Ishikawa (cell line): ENCODE results near the gene HRH2.

Experiments
- CEBPB ChIP-seq: IDR thresholded peaks from 2 replicates; pipeline ENCODE4 v1.6.1; 2012
- CREB1 ChIP-seq: IDR thresholded peaks from 2 replicates; pipeline ENCODE4 v1.6.1; 2012; ENCODE audit warnings: low read depth
- EGR1 ChIP-seq: IDR thresholded peaks from 2 replicates; pipeline ENCODE4 v1.6.1; 2012
- EP300 ChIP-seq: IDR thresholded peaks from 2 replicates; pipeline ENCODE4 v1.6.1; 2012; ENCODE audit warnings: borderline replicate concordance
- FOXM1 ChIP-seq: IDR thresholded peaks from 2 replicates; pipeline ENCODE4 v1.6.1; 2012; ENCODE audit warnings: low read depth, borderline replicate concordance
- NFIC ChIP-seq: IDR thresholded peaks from 2 replicates; pipeline ENCODE4 v1.6.1; 2012
- RAD21 ChIP-seq: IDR thresholded peaks from 2 replicates; pipeline ENCODE4 v1.6.1; 2012; ENCODE audit warnings: low read depth
- TAF1 ChIP-seq: IDR thresholded peaks from 2 replicates; pipeline ENCODE4 v1.6.1; 2012; ENCODE audit warnings: low read depth, mild to moderate bottlenecking
- TCF12 ChIP-seq: IDR thresholded peaks from 2 replicates; pipeline ENCODE4 v1.6.1; 2012; ENCODE audit warnings: low read depth
- TEAD4 ChIP-seq: IDR thresholded peaks from 2 replicates; pipeline ENCODE4 v1.6.1; 2012
- YY1 ChIP-seq: IDR thresholded peaks from 2 replicates; pipeline ENCODE4 v1.6.1; 2012; ENCODE audit warnings: low read depth
- ZBTB7A ChIP-seq: IDR thresholded peaks from 2 replicates; pipeline ENCODE4 v1.6.1; 2012; ENCODE audit warnings: low read depth
- TF ChIP-seq, protein P1 (sequence below): IDR thresholded peaks from 2 replicates; pipeline ENCODE4 v1.6.1; 2012; ENCODE audit warnings: low read depth, mild to moderate bottlenecking
- TF ChIP-seq, protein P2 (sequence below): IDR thresholded peaks from 2 replicates; pipeline ENCODE4 v1.6.1; 2012
- TF ChIP-seq, protein P3 (sequence below): IDR thresholded peaks from 2 replicates; pipeline ENCODE4 v1.6.1; 2012

HRH2 gene

DNA sequence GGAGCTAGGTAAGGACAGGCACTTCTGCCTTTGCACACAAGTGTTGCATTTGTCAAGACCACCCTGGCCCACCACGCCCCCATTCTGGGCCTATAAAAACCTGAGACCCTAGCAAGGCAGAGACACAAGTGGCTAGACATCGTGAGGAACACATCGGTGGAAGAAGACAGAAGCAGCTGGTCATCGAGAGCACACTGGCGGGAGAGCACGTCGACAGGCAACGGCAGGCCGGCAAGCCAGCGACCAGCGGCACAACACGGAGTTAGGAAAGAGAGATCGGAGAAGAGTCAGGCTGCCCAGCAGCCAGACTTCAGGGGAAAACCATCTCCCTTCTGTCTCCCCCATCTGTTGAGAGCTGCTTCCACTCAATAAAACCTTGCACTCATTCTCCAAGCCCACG, 76.1 kb downstream of the HRH2 start:
- TF ChIP-seq, protein P1, sequence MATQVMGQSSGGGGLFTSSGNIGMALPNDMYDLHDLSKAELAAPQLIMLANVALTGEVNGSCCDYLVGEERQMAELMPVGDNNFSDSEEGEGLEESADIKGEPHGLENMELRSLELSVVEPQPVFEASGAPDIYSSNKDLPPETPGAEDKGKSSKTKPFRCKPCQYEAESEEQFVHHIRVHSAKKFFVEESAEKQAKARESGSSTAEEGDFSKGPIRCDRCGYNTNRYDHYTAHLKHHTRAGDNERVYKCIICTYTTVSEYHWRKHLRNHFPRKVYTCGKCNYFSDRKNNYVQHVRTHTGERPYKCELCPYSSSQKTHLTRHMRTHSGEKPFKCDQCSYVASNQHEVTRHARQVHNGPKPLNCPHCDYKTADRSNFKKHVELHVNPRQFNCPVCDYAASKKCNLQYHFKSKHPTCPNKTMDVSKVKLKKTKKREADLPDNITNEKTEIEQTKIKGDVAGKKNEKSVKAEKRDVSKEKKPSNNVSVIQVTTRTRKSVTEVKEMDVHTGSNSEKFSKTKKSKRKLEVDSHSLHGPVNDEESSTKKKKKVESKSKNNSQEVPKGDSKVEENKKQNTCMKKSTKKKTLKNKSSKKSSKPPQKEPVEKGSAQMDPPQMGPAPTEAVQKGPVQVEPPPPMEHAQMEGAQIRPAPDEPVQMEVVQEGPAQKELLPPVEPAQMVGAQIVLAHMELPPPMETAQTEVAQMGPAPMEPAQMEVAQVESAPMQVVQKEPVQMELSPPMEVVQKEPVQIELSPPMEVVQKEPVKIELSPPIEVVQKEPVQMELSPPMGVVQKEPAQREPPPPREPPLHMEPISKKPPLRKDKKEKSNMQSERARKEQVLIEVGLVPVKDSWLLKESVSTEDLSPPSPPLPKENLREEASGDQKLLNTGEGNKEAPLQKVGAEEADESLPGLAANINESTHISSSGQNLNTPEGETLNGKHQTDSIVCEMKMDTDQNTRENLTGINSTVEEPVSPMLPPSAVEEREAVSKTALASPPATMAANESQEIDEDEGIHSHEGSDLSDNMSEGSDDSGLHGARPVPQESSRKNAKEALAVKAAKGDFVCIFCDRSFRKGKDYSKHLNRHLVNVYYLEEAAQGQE: no peak
- no peak for TF ChIP-seq CREB1
- TF ChIP-seq EP300: no peak
- no peak for TF ChIP-seq RAD21
- no peak for TF ChIP-seq ZBTB7A
- TF ChIP-seq YY1: no peak
- TF ChIP-seq NFIC: no peak

DNA sequence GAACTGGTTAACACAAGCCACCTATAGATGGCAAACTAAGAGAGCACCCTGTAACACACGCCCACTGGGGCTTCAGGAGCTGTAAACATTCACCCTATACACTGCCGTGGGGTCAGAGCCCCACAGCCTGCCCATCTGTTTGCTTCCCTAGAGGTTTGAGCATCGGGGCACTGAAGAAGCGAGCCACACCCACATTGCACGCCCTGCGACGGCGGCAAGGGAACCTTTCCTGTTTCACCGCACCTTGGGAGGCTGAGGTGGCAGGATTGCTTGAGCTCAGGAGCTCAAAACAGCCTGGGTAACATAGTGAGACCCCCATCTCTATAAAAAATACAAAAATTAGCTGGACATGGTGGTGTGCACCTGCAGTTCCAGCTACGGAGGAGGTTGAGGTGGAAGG, 76.6 kb downstream of the HRH2 start:
- no peak for TF ChIP-seq RAD21

DNA sequence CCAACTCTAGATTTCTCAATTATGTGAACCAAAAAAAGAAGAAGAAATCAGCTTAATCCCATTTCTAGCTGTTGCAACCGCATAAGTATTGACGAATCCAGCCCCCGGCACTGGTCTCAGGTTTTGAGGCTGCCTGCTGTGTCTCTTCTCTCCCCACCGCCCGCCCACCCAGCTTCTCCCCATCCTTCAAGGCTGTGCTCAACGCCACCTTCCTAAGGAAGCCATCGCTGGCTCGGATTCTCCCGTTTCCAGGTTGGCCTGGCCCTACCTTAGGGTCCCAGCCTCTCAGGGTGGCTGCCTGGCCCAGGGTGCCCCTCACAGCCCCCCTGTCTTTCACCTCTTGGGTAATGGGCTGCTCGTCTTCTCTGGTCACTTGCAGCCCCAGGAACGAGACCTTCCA, 77.8 kb downstream of the HRH2 start:
- TF ChIP-seq, protein P1: no peak
- TF ChIP-seq RAD21: no peak
- no peak for TF ChIP-seq TAF1
- TF ChIP-seq, protein P2, sequence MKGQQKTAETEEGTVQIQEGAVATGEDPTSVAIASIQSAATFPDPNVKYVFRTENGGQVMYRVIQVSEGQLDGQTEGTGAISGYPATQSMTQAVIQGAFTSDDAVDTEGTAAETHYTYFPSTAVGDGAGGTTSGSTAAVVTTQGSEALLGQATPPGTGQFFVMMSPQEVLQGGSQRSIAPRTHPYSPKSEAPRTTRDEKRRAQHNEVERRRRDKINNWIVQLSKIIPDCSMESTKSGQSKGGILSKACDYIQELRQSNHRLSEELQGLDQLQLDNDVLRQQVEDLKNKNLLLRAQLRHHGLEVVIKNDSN: no peak
- TF ChIP-seq TCF12: no peak
- TF ChIP-seq EGR1: no peak
- no peak for TF ChIP-seq FOXM1
- no peak for TF ChIP-seq ZBTB7A
- TF ChIP-seq, protein P3, sequence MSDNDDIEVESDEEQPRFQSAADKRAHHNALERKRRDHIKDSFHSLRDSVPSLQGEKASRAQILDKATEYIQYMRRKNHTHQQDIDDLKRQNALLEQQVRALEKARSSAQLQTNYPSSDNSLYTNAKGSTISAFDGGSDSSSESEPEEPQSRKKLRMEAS: no peak
- TF ChIP-seq CEBPB: no peak
- no peak for TF ChIP-seq TEAD4

DNA sequence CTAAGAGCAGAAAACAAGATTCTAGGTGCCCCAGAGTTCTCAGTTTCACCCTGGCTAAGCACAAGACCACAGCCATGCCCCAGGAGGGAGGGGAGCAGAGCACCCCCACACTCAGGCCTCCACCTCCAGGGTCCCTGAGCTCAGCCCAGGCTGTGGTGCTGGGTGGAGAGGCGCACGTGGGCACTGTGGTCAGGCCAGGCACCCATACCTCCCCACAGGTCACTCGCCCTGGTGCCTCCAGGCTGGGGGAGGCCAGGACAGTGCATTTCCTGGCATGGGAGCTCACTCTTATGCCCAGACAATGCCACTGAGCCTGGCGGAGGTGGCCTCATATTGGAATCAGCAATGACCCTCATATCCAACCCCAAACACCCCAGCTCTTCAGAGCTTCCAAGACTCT, 78.8 kb downstream of the HRH2 start:
- TF ChIP-seq EP300: no peak
- TF ChIP-seq, protein P3: no peak
- TF ChIP-seq NFIC: no peak
- no peak for TF ChIP-seq FOXM1
- TF ChIP-seq, protein P2: no peak

DNA sequence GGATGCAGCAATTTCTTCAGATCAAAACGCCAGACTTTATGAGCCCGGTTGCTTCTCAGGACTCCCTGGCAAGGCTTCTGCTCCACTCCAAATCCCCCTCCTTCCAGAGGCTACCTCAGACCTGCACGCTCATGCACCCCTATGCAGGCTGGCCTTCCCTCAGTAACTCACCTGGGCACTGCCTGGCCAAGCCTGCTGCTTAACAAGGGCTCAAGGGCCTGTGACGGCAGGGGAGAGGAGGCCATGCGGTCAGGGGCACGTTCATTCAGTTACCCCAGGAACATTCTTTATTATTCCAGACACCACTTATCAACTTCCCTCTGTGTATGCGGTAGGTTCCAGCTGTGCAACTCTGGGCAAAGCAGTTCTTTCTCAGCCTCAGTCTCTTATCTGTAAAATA, 79.6 kb downstream of the HRH2 start:
- TF ChIP-seq CREB1 (no peak), ZBTB7A (no peak), TCF12 (no peak), RAD21 (no peak), FOXM1 (no peak)
- TF ChIP-seq, protein P1: no peak

DNA sequence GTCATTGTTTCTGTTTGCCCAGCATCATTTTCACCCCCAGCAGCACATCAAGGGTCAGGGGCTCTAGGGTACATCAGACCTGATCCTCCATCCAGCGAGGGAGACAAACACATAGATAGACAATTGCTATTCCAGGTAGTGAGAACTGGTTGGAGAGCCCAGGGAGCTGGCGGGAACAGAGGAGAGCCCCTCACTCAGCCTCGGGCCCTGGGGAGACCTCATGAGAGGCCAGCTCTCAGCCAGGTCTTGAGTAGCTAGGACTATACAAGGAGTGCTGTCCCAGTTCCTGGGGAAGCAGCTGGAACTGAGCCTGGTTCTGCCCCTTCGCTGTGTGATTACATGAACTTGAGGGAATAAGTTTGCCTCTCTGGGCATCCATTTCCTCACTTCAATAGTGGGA, 80.3 kb downstream of the HRH2 start:
- TF ChIP-seq, protein P1: no peak
- TF ChIP-seq ZBTB7A (no peak), EP300 (no peak), CREB1 (no peak), TAF1 (no peak), TCF12 (no peak), CEBPB (no peak), FOXM1 (no peak), TEAD4 (no peak), EGR1 (no peak), RAD21 (no peak), NFIC (no peak)
- TF ChIP-seq, protein P3: no peak
